CD1c-positive myeloid dendritic cell (primary cell): ENCODE results near the gene PKD1.
"Not testable (repeated sequence)": the region's sequence is repeated elsewhere in the genome, so short reads cannot be mapped to it uniquely, and the experiment has no call there.

Experiments
- DNase-seq: peaks from one replicate; pipeline ENCODE4 v3.0.0-alpha.2; 2016; ENCODE audit errors: extremely low spot score

The PKD1 gene

DNA sequence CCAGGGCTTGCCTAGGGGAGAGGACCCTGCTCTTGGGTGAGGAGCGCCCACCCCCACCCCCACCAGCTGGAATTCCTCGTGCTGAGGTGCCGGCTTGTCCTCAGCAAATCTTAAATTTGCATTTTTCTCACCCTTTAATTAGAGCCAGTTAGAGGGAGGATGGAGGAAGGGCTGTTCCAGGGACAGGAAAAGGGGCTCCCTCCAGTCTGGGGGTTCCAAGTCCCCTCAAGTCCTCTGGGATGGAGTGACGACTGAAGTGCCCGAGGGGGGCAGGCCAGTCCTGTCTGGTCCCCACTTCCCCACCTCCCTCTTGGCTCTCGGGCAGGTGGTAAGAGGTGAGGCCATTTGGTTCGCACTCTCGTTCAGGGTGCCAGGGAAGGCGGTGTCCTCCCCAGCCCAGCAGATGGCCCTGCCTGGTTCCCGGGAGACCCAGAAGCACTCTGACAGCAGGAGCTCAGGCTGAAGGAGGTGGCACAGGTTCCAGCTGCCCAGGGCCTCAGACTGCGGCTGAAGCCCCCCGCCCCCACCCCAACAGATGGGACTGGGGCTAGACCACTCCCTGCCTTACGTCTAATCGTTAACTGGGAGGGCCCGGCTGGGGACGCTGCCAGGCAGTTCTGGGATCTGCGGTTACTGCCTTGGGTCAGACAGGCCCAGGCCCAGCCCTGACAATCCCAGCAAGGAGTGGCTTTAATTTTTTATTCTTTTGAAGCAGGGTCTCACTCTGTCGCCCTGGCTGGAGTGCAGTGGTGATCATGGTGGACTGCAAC lies 14.9 kb upstream of the PKD1 start:
- no peak for DNase-seq

DNA sequence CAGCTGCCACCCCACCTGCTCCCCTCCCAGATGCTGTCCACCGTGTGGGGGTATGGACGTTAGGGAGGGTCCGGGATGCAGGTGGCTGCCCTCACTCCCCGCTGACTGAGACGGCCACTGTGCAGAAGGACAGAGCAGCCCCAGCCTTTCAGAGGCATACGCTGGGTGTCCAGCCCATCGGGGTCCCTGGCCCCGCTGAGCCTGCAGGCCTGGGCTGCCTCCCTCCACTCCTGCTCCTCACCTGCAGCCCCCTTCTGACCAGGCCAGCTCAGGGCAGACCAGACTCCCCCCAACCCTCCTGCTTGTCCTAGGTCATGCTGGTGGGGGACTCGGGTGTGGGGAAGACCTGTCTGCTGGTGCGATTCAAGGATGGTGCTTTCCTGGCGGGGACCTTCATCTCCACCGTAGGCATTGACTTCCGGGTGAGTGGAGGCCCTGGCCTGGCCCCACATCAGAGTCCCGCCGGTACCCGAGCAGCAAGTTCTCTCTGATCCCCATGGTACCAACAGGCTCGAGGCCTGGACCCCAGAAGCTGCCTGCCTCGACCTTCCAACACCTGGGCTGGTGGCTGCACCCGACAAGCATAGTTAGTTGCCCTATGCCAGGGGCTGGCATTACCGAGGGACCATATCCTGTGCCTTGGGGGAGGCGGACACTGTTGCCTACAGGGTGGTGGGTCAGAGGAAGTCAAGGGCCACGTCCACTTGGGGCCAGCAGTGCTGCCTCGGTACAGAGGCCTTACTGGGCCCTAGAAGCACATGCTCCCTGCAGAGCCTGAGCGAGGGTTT lies 14.1 kb upstream of the PKD1 start:
- DNase-seq: no peak

DNA sequence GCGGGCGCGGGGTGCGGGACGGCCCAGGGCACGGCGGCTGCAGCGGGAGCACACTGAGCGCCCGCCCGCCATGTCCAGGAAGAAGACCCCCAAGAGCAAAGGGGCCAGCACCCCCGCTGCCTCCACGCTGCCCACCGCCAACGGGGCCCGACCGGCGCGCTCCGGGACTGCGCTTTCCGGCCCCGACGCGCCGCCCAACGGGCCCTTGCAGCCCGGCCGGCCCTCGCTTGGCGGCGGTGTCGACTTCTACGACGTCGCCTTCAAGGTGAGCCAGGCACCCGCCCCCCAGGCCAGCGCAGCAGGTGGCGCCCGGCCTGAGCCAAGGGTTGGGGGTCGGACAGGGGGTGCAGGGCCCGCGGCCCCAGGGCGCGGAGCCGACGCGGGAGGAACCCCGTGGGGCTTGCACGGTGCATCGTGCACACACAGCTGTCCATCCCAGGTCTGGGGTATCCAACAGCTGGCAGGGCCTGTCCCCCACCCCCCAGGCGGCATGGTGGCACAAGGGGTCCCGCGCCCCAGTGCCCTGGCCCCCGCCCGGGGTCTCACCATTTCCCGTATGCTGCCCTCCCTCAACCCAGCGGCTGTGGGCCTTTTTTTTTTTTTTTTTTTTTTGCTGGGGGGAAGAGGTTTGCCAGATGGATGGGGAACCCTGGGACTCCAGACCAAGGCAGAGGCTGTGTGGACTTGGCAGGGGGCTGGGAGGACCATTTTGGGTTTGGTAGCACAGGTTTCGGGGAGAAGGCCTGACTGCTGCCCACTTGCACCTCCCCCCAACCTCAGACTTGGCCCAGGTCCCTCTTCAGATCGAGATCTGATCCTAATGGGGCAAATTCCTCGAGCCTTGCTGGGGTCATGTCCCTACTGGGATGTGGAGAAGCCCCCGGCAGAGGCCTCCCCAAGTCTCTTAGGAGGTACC lies 13.3 kb upstream of the PKD1 start:
- no peak for DNase-seq

DNA sequence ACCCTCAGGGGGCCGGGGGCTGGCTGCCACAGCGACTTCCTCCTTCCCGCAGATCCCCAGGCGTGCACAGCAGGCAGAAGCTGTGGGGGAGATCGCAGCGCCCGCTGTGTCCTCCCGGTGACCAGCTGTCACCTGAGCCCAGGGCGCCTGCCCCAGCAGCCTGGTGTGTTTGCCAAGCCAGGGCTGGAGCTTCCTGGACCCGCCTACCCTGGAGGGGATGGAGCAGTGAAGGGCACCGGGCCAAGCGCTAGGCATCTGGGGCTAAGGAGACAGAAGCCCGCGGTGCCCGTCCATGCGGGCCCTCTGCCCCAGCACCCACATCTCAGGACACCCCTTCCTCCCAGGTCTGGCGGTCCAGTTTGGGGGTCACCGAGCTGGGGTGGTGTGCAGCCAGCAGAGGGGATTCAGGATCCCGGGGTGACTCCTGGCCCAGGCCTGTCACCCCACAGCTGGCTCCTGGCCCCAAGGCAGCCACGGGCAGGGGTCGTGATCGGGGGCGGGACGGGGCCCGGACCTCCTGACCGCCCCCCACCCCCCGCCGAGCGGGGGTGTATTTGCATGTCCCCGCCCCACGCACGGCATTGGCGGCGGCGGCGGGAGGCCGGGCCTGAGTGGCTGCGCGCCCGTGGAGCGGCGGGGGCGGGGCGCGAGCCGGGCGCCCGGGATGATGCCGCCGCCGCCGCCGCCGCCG lies 12.4 kb upstream of the PKD1 start, which contains the start of gene RAB26:
TSS of gene RAB26 (plus strand) at position 645 of the 691 bp plus-strand sequence. CDS start 159 bp downstream, outside the sequence.
- peak; percentile 58 for DNase-seq

DNA sequence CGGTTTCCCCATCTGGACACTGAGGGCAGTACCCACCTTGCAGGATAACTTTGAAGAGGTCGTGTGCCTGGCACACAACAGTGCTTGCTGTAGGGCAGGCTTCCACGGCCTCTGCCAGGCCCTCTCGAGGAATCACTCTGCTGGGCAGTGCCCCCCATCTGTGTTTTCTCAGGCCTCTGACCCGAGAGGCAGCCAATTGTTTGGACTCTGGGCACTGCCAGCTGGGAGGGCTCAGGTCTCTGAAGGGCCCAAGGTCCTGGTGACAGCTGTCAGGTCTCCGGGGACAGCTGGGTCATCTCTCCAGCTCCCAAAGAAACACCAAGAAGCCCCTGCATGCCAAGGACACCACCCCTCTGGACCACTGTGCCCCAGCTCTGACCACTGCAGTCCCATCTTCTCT lies 11.7 kb upstream of the PKD1 start:
- DNase-seq: no peak

DNA sequence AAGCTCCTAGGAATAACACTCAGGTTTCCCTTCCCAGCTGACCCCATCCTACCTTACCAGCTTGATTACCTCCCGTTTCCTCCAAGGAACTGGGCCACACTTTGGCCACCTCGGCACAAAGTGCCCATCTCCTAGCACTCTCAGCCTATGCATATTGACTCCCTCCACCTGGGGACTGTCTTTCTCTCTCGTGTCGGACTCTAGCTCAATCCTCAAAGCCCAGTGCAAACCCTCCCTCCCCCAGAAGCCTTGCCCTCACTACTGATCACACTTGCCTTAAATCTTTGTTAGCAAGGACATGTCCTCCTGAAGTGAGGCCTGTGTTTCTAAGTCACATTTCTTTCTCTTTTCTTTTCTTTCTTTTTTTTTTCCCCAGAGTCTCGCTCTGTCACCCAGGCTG lies 10.1 kb upstream of the PKD1 start:
- no peak for DNase-seq

DNA sequence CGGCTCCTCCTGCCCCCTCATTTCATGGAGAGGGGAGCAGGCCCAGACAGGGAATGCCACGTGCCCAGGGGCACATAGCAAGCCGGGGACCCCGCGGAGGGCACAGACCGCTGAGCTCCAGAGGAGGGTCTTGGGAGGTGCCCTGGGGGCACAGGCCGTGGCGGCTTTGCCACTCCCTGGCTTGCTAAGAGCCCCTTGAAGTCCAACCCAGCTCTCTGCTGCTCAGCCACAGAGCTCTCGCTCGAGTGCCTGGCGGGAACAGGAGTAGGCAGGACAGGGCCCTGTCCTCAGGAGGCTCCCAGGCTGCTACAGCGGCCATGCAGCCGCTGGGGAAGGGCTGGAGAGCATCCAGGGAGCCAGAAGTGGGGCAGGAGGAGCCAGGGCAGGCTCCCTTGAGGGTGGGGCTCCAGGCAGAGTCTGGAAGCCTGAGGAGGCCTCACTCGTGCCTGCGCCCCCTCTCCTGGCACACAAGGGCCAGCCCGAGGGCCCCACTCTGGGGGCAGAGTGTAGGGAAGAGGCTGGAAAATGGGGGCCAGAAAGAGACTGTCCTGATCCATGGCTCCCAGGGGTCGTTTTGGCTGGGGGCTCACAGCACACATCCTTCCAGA lies 8.3 kb upstream of the PKD1 start:
- no peak for DNase-seq

DNA sequence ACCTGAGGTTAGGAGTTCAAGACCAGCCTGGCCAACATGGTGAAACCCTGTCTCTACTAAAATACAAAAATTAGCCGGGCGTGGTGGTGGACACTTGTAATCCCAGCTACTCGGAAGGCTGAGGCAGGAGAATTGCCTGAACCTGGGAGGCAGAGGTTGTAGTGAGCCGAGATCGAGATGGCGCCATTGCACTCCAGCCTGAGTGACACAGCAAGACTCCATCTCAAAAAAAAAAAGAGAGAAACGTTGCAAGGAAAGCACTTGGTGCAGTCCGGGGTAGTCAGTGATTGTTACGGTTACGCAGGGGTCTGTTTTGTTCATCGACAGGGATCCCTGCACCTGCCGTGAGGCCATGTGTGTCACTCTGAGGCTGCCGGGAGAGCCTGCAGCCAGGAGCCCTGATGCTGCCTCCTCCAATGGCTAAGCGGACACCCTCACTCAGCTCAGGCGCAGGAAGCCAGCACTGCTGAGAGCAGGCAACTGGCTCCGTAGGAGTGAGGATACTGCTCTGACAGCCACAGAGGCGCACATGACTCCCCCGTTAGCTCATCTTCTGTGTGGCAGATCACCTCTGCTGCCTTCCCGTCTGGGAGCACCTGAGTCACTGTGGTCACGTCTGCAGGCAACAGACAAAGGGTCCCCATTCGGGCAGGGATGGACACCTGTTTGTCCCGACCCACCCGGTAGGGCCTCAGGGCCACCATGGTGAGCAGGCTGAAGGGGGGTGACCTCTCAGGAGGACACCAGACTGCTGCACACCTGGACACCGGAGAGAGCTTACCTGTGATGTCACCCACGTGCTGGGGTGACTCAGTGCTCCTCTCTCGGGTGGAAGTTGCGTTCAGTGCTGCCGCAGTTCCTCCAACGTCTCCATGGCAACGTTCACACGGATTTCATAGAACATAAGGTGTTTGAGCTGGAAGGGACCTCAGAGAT lies 7.5 kb upstream of the PKD1 start:
- no peak for DNase-seq

DNA sequence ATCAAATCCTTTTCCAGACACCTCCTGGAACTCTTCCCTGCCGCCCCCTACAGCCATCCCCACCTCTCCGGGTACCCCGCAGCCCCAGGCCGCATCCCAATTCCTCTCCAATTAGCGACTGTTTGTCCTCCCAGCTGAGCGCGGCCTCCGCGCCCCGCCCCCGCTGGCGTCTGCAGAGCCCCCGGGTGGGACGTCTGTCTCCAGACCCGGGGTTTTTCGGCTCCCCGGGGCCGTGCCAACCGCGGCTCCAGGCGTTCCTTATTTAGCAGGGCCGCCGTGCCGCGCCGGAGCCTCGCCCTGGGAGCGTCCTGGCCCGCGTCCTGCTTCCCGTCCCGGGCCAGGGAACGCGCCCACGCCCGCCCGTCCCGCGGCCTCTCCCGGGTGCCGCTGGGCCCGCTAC lies 627 bp downstream of the PKD1 start:
- peak; percentile 33 for DNase-seq

DNA sequence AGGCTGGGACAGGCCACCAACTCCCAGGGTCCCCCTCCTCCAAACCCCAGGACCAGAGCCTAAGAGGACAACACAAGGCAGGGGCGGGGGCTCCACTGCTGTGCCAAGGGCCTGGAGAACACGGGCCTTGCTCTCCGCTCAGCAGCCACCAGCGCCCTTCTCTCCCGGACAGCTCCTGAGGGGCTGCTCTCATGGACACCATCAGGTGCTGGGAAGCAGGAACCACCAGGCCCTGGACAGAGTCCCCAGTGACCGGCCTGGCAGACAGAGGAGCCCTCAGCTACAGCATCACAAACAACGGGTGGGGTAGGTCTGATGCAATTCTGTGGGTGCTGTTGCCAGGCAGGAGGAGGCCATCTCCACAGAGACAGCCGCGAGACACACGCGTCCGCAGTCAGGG lies 1.9 kb downstream of the PKD1 start:
- DNase-seq: not testable (repeated sequence)

DNA sequence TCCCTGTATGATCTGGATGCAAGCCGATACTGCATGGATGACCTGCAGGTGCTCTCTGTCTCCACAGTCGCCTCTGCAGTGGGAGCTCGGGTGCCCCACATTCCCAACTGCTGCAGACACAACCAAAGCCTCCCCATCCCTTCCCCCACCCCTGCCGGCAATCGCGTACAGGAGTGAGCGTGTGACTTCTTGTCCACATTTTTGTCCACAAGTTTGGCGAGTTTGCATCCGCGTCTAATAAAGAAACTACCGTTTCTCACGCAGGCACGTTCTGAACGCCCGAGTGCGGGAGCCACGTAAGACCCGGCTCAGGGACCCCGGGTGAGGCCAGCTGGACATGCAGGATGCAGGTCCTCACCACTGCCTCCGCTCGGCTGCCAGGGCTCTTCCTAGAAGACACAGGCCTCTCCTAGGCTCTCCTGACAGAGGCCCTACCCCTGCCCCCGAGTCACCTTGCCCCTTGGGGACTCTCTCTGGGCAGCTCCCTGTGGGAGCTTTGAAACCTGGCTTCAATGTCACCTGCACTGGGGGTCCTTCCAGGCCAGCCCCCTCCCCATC lies 5.7 kb downstream of the PKD1 start:
- not testable (repeated sequence) for DNase-seq

DNA sequence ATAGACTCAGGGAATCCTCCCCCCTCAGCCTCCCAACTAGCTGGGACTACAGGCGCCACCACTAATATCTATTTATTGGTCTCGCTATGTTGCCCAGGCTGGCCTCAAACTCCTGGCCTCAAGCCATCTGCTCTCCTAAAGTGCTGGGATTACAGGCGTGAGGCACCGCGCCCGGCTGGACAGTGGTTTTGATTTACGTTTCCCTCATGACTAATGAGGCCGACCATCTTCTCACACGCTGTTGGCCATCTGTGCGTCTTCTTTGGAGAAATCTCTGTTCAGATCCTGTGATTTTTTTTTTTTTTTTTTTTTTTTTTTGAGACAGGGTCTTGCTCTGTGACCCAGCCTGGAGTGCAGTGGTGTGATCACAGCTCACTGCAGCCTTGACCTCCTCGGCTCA lies 6.4 kb downstream of the PKD1 start:
- not testable (repeated sequence) for DNase-seq

DNA sequence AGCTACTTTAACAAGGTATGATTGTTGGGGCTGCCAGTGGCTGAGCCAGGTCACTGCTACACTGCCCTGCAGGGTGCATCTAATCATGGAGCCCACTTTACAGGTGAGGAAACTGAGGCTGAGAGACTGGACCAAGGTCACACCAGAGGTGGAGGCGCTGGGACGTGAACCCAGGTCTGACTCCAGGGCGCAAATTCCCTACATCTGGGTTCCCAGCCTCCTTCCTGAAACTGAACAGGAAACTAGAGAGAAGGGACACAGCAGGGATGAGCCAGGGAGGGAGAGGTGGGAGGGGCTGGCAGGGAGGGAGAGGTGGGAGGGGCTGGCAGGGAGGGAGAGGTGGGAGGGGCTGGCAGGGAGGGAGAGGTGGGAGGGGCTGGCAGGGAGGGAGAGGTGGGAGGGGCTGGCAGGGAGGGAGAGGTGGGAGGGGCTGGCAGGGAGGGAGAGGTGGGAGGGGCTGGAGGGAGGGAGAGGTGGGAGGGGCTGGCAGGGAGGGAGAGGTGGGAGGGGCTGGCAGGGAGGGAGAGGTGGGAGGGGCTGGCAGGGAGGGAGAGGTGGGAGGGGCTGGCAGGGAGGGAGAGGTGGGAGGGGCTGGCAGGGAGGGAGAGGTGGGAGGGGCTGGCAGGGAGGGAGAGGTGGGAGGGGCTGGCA lies 7.9 kb downstream of the PKD1 start:
- peak; percentile 13 for DNase-seq

DNA sequence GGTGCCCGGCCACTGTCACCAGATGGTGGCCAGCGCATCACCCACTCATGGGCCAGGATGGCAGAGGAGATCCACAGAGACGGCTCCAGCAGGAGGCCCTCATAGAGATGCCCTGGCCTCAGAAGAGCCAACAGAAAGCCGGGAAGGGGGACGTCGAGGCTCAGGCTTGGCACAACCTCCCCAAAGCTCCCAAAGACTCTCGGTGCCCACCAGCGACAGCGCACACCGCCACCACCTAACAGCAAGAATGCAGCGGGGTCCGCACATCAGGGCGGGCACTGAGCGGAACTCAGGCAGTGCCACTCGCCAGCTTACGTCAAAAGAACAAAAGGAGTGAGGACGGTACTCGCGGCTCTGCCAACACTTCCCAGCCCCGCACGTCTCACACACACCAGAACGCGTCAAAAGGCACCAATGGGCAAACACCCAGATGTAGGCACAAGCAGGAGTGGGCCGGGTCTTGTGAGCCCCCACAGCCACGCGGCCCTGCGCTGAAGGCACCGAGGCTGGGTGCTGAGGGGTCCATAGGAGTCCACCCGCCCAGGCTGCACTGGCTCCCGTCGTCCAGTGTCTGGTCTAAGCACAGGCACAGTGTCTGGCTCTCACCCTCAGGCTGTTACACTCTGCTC lies 8.7 kb downstream of the PKD1 start:
- DNase-seq: not testable (repeated sequence)

DNA sequence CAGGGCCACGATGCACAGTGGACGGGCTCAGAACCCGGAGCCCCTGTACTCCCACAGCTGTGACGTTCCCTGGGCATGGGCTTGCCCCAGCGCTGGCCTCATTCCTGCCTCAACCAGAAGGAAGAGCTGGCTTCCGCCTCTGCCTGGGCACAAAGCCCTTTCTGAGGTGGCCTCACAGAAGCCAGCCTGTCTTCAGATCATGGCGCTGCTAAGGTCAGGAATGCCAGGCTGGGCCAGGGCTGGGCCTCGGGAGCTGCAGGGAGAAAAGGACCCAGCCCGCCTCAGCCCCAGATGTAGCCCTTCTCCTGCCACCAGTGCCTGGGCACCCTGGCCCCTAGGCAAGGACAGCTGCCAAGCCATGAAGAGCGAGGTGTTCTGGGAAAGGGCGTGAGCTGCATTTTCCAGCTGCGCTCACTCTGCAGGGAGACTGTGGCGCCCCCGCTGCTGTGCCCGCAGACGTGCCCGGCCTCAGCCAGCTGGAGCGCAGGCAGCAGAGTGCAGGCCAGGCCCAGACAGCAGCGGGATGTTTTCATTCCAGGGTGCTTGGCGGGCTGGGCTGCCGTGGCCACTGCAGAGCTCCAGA lies 9.4 kb downstream of the PKD1 start:
- not testable (repeated sequence) for DNase-seq

DNA sequence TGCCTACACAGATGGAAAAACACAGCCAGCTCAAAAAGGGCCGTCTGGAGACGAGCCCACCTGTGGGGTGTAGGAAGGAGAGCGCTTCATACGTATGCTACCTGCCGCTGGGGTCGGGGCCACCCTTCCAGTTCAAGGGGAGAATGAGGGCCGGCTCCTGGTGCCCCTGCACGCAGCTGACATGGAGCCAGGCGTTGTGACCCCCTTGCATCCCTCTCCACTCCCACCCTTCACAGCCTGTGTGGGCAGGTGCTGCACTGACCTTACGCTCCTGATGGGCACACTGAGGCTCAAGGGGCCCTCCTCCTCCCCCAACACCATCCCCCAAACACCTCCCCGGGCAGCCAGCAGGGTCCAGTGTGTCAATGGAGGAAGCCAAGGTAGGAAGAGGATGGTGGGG lies 10.1 kb downstream of the PKD1 start:
- not testable (repeated sequence) for DNase-seq

DNA sequence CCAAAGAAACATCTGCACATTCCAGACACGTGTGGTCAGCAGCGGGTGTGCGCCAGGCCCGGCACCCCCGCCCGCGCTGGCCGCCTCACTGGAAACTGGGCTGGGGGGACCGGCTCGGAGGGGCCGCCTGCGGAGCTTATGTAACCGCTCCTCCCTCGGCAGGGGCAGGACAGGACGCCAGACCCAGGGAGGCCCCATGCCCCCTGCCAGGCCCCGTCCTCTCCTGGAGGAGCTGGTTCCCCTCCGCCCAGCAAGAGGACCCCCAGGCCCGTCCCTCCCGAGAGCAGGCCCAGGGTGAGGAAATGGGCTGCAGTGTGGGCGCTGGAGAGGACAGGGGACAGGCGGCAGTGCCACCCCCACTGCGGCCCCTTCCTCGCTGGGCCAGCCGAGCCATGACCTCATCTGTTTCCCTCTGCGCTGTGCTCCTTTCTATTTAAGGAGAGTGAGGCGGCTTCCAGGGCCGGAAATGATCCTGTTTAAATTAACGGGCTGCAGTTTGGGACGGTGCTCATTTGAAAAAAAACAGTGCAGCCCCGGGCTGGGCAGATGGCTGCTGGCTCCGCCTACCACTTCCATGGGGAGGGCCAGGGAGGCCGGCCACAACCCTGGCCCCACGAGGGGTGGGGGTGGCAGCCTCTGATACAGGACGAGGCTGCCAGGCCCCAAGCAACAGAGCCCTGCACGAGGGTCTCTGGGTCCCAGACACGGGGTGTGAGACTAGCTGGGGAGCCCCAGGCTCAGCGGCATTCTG lies 10.8 kb downstream of the PKD1 start:
- DNase-seq: peak; percentile 56

DNA sequence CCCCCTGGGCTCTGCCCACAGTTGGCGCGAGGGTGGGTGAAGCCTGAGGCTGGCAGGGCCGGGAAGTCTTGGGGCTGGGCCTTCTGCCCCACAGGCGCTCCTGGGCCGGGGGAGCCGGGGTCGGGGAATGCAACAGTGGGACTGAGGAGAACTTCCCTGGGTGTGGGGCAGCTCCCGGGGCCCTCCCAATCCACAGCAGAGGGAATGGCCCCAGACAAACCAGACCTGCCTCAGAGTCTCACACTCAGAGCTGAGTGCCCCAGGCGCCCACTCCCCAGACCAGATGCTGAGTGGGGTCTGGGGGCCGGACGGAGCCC lies 11.4 kb downstream of the PKD1 start:
- not testable (repeated sequence) for DNase-seq
